Urothelium cell line (cell line): ENCODE measurements around the gene RAX2.

ENCODE experiments used
- DNase-seq: peaks from one replicate; pipeline ENCODE4 v3.0.0; 2011; ENCODE audit warnings: low spot score, mixed read lengths
- FAIRE-seq: peaks from 2 replicates; lab custom pipeline; 2011; peaks lifted over from hg19 to GRCh38; lab: Jason Lieb, UNC

RAX2 gene

GRCh38 chr19:3733549-3734309, 38.3 kb downstream of the RAX2 start:
- no peak for FAIRE-seq
- no peak for DNase-seq

GRCh38 chr19:3732108-3732507, 39.9 kb downstream of the RAX2 start:
- DNase-seq (no peak), FAIRE-seq (no peak)

GRCh38 chr19:3730457-3730958, 41.5 kb downstream of the RAX2 start:
- FAIRE-seq (no peak), DNase-seq (no peak)

GRCh38 chr19:3725640-3726310, 46.3 kb downstream of the RAX2 start:
- FAIRE-seq (no peak), DNase-seq (no peak)

- no peak for DNase-seq
- FAIRE-seq = no peak
Measured at GRCh38 chr19:3725121-3725520, 46.9 kb downstream of the RAX2 start.

- DNase-seq (no peak), FAIRE-seq (no peak)
Measured at GRCh38 chr19:3723883-3724282, 48.1 kb downstream of the RAX2 start.

GRCh38 chr19:3723110-3723488, 48.9 kb downstream of the RAX2 start:
- no peak for DNase-seq
- no peak for FAIRE-seq

- DNase-seq = no peak
- FAIRE-seq = no peak
Measured at GRCh38 chr19:3722443-3723109, 49.5 kb downstream of the RAX2 start.

- FAIRE-seq = no peak
- no peak for DNase-seq
Measured at GRCh38 chr19:3721887-3722442, 50.1 kb downstream of the RAX2 start.

GRCh38 chr19:3721131-3721886, 50.7 kb downstream of the RAX2 start:
- DNase-seq (peak; percentile 82), FAIRE-seq (no peak)

- FAIRE-seq (no peak), DNase-seq (no peak)
Measured at GRCh38 chr19:3720349-3720917, 51.6 kb downstream of the RAX2 start.

- no peak for DNase-seq
- no peak for FAIRE-seq
Measured at GRCh38 chr19:3719868-3720267, 52.2 kb downstream of the RAX2 start.
